ENCODE results near the gene PARD3. TPM values are rescaled to one million over a fixed set of nuclear protein-coding genes. Genes with fewer than 3 reads are reported as not detected.

The PARD3 gene
- total RNA-seq: 50.1 and 51.2 TPM in 2 replicates
- long read RNA-seq, partial matches to known transcripts: 12 of 29 reads
- long read RNA-seq, other reads (novel, unspliced or antisense): 17 of 29 reads

GRCh38 chr10:34815185-34816084 lies at the start of gene PARD3:
TSS of gene PARD3 (minus strand) at chr10:34815296. CDS start at chr10:34814995, 301 bp downstream.
- Mint-ChIP-seq H3K27ac (ENCODE audit: unreplicated experiment) (no peak within 1 kb of the TSS), H3K36me3 (ENCODE audit: low read depth) (no peaks in the 10 kb centered on the region)

GRCh38 chr10:34864149-34865067 lies 49.3 kb upstream of the PARD3 start:
- TF ChIP-seq CTCF (conservative IDR thresholded peaks at IDR 0.05): no peak
- DNase-seq (ENCODE audit: low read depth, low spot score): no peak
- H3K36me3 Mint-ChIP-seq (ENCODE audit: low read depth): no peaks in the 10 kb centered on the region
- H3K4me1 Mint-ChIP-seq: peaks cover 10% of the 10 kb centered on the region
- H3K27ac Mint-ChIP-seq (ENCODE audit: unreplicated experiment): no peak overlapping the region
- no peaks in the 10 kb centered on the region for H3K27me3 Mint-ChIP-seq (ENCODE audit: low read depth)
- H3K4me3 Mint-ChIP-seq: no peak overlapping the region
- no peaks in the 10 kb centered on the region for H3K9me3 Mint-ChIP-seq

More at GRCh38 chr10:34815185-34816084, at the start of gene PARD3:
- DNase-seq (ENCODE audit: low read depth, low spot score): peak; percentile 54
- H3K4me1 Mint-ChIP-seq: peaks cover 45% of the 10 kb centered on the region
- peak within 1 kb of the TSS; percentile 96 for H3K4me3 Mint-ChIP-seq
- no peaks in the 10 kb centered on the region for H3K9me3 Mint-ChIP-seq
- TF ChIP-seq CTCF (conservative IDR thresholded peaks at IDR 0.05): no peak
- peaks cover 15% of the 10 kb centered on the region for H3K27me3 Mint-ChIP-seq (ENCODE audit: low read depth)

GRCh38 chr10:34862892-34863291 lies 47.8 kb upstream of the PARD3 start:
- Mint-ChIP-seq H3K4me1 (peaks cover 5% of the 10 kb centered on the region), H3K9me3 (no peaks in the 10 kb centered on the region), H3K36me3 (ENCODE audit: low read depth) (no peaks in the 10 kb centered on the region), H3K27me3 (ENCODE audit: low read depth) (no peaks in the 10 kb centered on the region), H3K27ac (ENCODE audit: unreplicated experiment) (no peak overlapping the region), H3K4me3 (no peak overlapping the region)
- DNase-seq (ENCODE audit: low read depth, low spot score): no peak
- TF ChIP-seq CTCF (conservative IDR thresholded peaks at IDR 0.05): no peak

GRCh38 chr10:34861293-34862021 lies 46.4 kb upstream of the PARD3 start:
- TF ChIP-seq CTCF (conservative IDR thresholded peaks at IDR 0.05): no peak
- DNase-seq (ENCODE audit: low read depth, low spot score): no peak
- Mint-ChIP-seq H3K27ac (ENCODE audit: unreplicated experiment) (peak overlapping the region; percentile 57), H3K36me3 (ENCODE audit: low read depth) (no peaks in the 10 kb centered on the region), H3K4me1 (peaks cover 5% of the 10 kb centered on the region), H3K4me3 (no peak overlapping the region), H3K27me3 (ENCODE audit: low read depth) (no peaks in the 10 kb centered on the region), H3K9me3 (no peaks in the 10 kb centered on the region)

- Mint-ChIP-seq H3K4me3 (no peak overlapping the region), H3K9me3 (no peaks in the 10 kb centered on the region), H3K27ac (ENCODE audit: unreplicated experiment) (no peak overlapping the region), H3K36me3 (ENCODE audit: low read depth) (no peaks in the 10 kb centered on the region), H3K4me1 (peaks cover 8% of the 10 kb centered on the region), H3K27me3 (ENCODE audit: low read depth) (no peaks in the 10 kb centered on the region)
- DNase-seq (ENCODE audit: low read depth, low spot score): no peak
- no peak for TF ChIP-seq CTCF (conservative IDR thresholded peaks at IDR 0.05)
Measured at GRCh38 chr10:34859170-34859569, 44.1 kb upstream of the PARD3 start.

Data from neural crest cell (in vitro differentiated cells).